Endothelial cell of umbilical vein (primary cell): ENCODE results near the gene ZBED5. TPM values are rescaled to one million over a fixed set of nuclear protein-coding genes. Genes with fewer than 3 reads are reported as not detected.

Experiments
- BruUV-seq: library from RNA; stranded (reverse); fragments of 400-500 nt; replicated peaks from 2 replicates; lab custom pipeline; 2021; lab: Mats Ljungman, UMichigan
- CTCF ChIA-PET: fragments of 300-600, 350-600 bp; sonication (Branson Sonifier 250); formaldehyde crosslinking; loops from one replicate; lab custom pipeline; 2021; ENCODE audit warnings: antibody characterized with exemption, inconsistent platforms; lab: Charles Lee
- POLR2A ChIA-PET: fragments of 300-600, 350-600 bp; sonication (Branson Sonifier 250); formaldehyde crosslinking; loops from one replicate; lab custom pipeline; 2021; ENCODE audit warnings: antibody characterized with exemption, inconsistent platforms; lab: Charles Lee
- DNase-seq: peaks from one replicate; pipeline ENCODE4 v3.0.0-alpha.2; 2011; ENCODE audit warnings: low read depth, low spot score
- FAIRE-seq: peaks from 2 replicates; lab custom pipeline; 2011; peaks lifted over from hg19 to GRCh38; lab: Jason Lieb, UNC
- H2AFZ ChIP-seq: 2 replicates; pipeline ENCODE4 v1.6.0; 2012; ENCODE audit warnings: low read depth, low read length, control low read depth, inconsistent platforms
- H3K27ac ChIP-seq: 2 replicates; pipeline ENCODE4 v1.5.1; 2011; ENCODE audit warnings: low read depth, mild to moderate bottlenecking, control low read depth, low read length, moderate library complexity; ENCODE audit not compliant: insufficient read depth
- H3K27me3 ChIP-seq, 2 experiments: 2 replicates each; pipeline versions ENCODE4 v1.6.0 to v1.6.1; 2011; ENCODE audit warnings: low read length in 2 of 2, mixed read lengths in 1 of 2; ENCODE audit not compliant: control insufficient read depth in 2 of 2, insufficient read depth in 2 of 2
- H3K36me3 ChIP-seq, 2 experiments: 2 replicates in 1 of 2; 3 replicates in 1 of 2; pipeline ENCODE4 v1.5.1; 2011; ENCODE audit warnings: low read length in 2 of 2, mild to moderate bottlenecking in 1 of 2, moderate library complexity in 1 of 2; ENCODE audit not compliant: control insufficient read depth in 2 of 2, insufficient read depth in 2 of 2; ENCODE audit errors: extremely low read depth in 1 of 2
- H3K4me1 ChIP-seq: 3 replicates; pipeline ENCODE4 v1.5.1; 2011; ENCODE audit warnings: mild to moderate bottlenecking, low read length; ENCODE audit not compliant: control insufficient read depth, insufficient read depth; ENCODE audit errors: extremely low read depth
- H3K4me2 ChIP-seq: 2 replicates; pipeline ENCODE4 v1.6.1; 2011; ENCODE audit warnings: low read length, control low read depth, mixed read lengths; ENCODE audit not compliant: insufficient read depth
- H3K4me3 ChIP-seq, 3 experiments: fragments of 200-600 bp in 1 of 3; sonication (generic), shearing (Covaris generic) in 1 of 3; replicated peaks in 1 of 3; 2 replicates each; pipeline ENCODE4 v1.5.1; 2011 to 2016; ENCODE audit warnings: control low read depth in 3 of 3, low read length in 3 of 3, mild to moderate bottlenecking in 2 of 3, inconsistent platforms in 1 of 3, low read depth in 1 of 3, moderate library complexity in 1 of 3; ENCODE audit not compliant: insufficient read depth in 1 of 3
- H3K79me2 ChIP-seq: 2 replicates; pipeline ENCODE4 v1.6.0; 2012; ENCODE audit warnings: low read length, inconsistent platforms; ENCODE audit not compliant: control insufficient read depth, insufficient read depth
- H3K9ac ChIP-seq: replicated peaks from 2 replicates; pipeline ENCODE3; 2011; ENCODE audit warnings: low read length, control low read depth; ENCODE audit not compliant: insufficient read depth; ENCODE audit errors: extremely low read depth
- H3K9me1 ChIP-seq: replicated peaks from 3 replicates; pipeline ENCODE4 v1.6.0; 2011; ENCODE audit warnings: mild to moderate bottlenecking, low read length; ENCODE audit not compliant: control insufficient read depth, insufficient read depth; ENCODE audit errors: extremely low read depth
- H3K9me3 ChIP-seq: replicated peaks from 2 replicates; pipeline ENCODE4 v1.5.1; 2012; ENCODE audit warnings: low read length, inconsistent platforms; ENCODE audit not compliant: control insufficient read depth, insufficient read depth
- H4K20me1 ChIP-seq: replicated peaks from 2 replicates; pipeline ENCODE3; 2011; ENCODE audit warnings: mild to moderate bottlenecking, low read length; ENCODE audit not compliant: control insufficient read depth, insufficient read depth; ENCODE audit errors: extremely low read depth
- EZH2 ChIP-seq: IDR thresholded peaks from 2 replicates; pipeline ENCODE4 v1.6.1; 2012; ENCODE audit warnings: borderline replicate concordance, low read depth, mild to moderate bottlenecking, moderate library complexity, low read length, inconsistent platforms; ENCODE audit not compliant: severe bottlenecking
- FOS ChIP-seq: IDR thresholded peaks from 2 replicates; pipeline ENCODE4 v1.6.1; 2011; ENCODE audit warnings: mild to moderate bottlenecking, low read length, moderate library complexity, borderline replicate concordance; ENCODE audit not compliant: insufficient read depth
- GATA2 ChIP-seq: IDR thresholded peaks from 2 replicates; pipeline ENCODE4 v1.7.0; 2011; ENCODE audit warnings: low read depth, mild to moderate bottlenecking, moderate library complexity, mixed read lengths, low read length; ENCODE audit not compliant: insufficient read length, insufficient read depth
- JUN ChIP-seq: IDR thresholded peaks from 2 replicates; pipeline ENCODE4 v1.6.1; 2011; ENCODE audit warnings: borderline replicate concordance, low read depth; ENCODE audit not compliant: insufficient read length, insufficient read depth
- MYC ChIP-seq: IDR thresholded peaks from one replicate; pipeline ENCODE4 v1.6.1; 2011; ENCODE audit warnings: mild to moderate bottlenecking, low read depth, low read length
- POLR2A ChIP-seq: IDR thresholded peaks from 2 replicates; pipeline ENCODE4 v1.6.1; 2012; ENCODE audit warnings: low read depth, mild to moderate bottlenecking, control low read depth, low read length
- POLR2AphosphoS5 ChIP-seq: IDR thresholded peaks from 2 replicates; pipeline ENCODE4 v1.6.1; 2012; ENCODE audit warnings: low read depth, mild to moderate bottlenecking, control low read depth, low read length, moderate library complexity; ENCODE audit not compliant: insufficient read depth
- dilution Hi-C: fragments of 300-500 bp; cut with MboI; formaldehyde crosslinking; loops from one replicate; pipeline ENCODE4 v1.15.0; 2019; ENCODE audit warnings: low sequenced_read_pairs; ENCODE audit not compliant: extremely low pct_ligation_motif_present
- intact Hi-C: fragments of 100-400 bp; cut with micrococcal nuclease; formaldehyde crosslinking; loops from one replicate; pipeline ENCODE4 v1.10.0; 2022
- polyA plus RNA-seq, 4 experiments: library from polyadenylated mRNA; depleted of rRNA in 3 of 4; stranded (reverse) in 3 of 4; unstranded in 1 of 4; fragments of >200 nt; gene quantifications; 2 replicates each; pipeline versions ENCODE4 v1.2.1 to v1.2.3, GENCODE V29; 2011 to 2012; ENCODE audit warnings: missing spikeins in 1 of 4
- total RNA-seq: library from RNA; stranded (reverse); gene quantifications from 2 replicates; pipeline ENCODE4 v1.2.3, GENCODE V29; 2021
- TF ChIP-seq, protein P1 (sequence below): IDR thresholded peaks from 2 replicates; pipeline ENCODE4 v1.6.1; 2011; ENCODE audit not compliant: insufficient read depth, insufficient read length
- TF ChIP-seq, protein P2 (sequence below), 2 donors: IDR thresholded peaks; 1 replicate in 1 of 2; 2 replicates in 1 of 2; pipeline ENCODE4 v1.5.1; 2011; ENCODE audit warnings: low read length in 2 of 2, mild to moderate bottlenecking in 2 of 2, moderate library complexity in 2 of 2, control low read depth in 1 of 2, inconsistent platforms in 1 of 2, low read depth in 1 of 2; ENCODE audit not compliant: insufficient read depth in 1 of 2; ENCODE audit errors: extremely low read depth in 1 of 2

Gene ZBED5
- total and polyA plus RNA-seq, 2 donors (not counting 3 experiments of a cell fraction or from before 2014, with no cell fraction given): 41.2 to 59.4 TPM

GRCh38 chr11:10868352-10868751 lies 10.5 kb upstream of the ZBED5 start:
- Histone ChIP-seq H3K4me1 (no peaks in the 10 kb centered on the region), H3K9ac (no peak overlapping the region), H3K9me3 (no peaks in the 10 kb centered on the region), H2AFZ (no peak overlapping the region), H3K27me3 (no peaks in the 10 kb centered on the region), H3K79me2 (no peaks in the 10 kb centered on the region), H3K27ac (no peak overlapping the region), H4K20me1 (no peaks in the 10 kb centered on the region), H3K9me1 (no peaks in the 10 kb centered on the region), H3K4me3 (no peak overlapping the region), H3K36me3 (no peaks in the 10 kb centered on the region), H3K4me2 (no peak overlapping the region)
- CTCF ChIA-PET: interaction anchor here (4.1 kb wide), 1 partner anchor 10 kb away, joined by 28 read pairs; no protein-coding TSS in a partner anchor
- no peak for TF ChIP-seq POLR2A
- TF ChIP-seq GATA2: no peak
- intact Hi-C loops (no loop called here), dilution Hi-C loops (no loop called here)
- FAIRE-seq (no peak), DNase-seq (no peak)
- no TSS peak for BruUV-seq
- POLR2A ChIA-PET: no interaction called here

GRCh38 chr11:10866893-10867331 lies 9.1 kb upstream of the ZBED5 start:
- DNase-seq: no peak
- no TSS peak for BruUV-seq
- Histone ChIP-seq H3K79me2 (no peaks in the 10 kb centered on the region), H3K9me1 (no peaks in the 10 kb centered on the region), H3K27ac (no peak overlapping the region), H3K36me3 (no peaks in the 10 kb centered on the region), H3K27me3 (no peaks in the 10 kb centered on the region), H3K4me2 (no peak overlapping the region), H3K9ac (no peak overlapping the region), H4K20me1 (no peaks in the 10 kb centered on the region), H2AFZ (no peak overlapping the region), H3K4me3 (no peak overlapping the region), H3K9me3 (no peaks in the 10 kb centered on the region), H3K4me1 (no peaks in the 10 kb centered on the region)
- dilution Hi-C loops: no loop called here
- FAIRE-seq: no peak
- TF ChIP-seq POLR2AphosphoS5: no peak
- TF ChIP-seq MYC: no peak
- TF ChIP-seq, protein P1, sequence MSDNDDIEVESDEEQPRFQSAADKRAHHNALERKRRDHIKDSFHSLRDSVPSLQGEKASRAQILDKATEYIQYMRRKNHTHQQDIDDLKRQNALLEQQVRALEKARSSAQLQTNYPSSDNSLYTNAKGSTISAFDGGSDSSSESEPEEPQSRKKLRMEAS: no peak
- TF ChIP-seq GATA2: no peak
- no peak for TF ChIP-seq FOS
- no peak for TF ChIP-seq POLR2A
- TF ChIP-seq EZH2: no peak
- TF ChIP-seq, protein P2, sequence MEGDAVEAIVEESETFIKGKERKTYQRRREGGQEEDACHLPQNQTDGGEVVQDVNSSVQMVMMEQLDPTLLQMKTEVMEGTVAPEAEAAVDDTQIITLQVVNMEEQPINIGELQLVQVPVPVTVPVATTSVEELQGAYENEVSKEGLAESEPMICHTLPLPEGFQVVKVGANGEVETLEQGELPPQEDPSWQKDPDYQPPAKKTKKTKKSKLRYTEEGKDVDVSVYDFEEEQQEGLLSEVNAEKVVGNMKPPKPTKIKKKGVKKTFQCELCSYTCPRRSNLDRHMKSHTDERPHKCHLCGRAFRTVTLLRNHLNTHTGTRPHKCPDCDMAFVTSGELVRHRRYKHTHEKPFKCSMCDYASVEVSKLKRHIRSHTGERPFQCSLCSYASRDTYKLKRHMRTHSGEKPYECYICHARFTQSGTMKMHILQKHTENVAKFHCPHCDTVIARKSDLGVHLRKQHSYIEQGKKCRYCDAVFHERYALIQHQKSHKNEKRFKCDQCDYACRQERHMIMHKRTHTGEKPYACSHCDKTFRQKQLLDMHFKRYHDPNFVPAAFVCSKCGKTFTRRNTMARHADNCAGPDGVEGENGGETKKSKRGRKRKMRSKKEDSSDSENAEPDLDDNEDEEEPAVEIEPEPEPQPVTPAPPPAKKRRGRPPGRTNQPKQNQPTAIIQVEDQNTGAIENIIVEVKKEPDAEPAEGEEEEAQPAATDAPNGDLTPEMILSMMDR (IDR thresholded peaks at IDR 0.05; ENCODE audit: extremely low read depth in 1 of 2, insufficient read depth in 1 of 2, low read depth in 1 of 2, low read length in 2 of 2): no peak
- TF ChIP-seq JUN: no peak
- ChIA-PET CTCF (interaction anchor here (4.1 kb wide), 1 partner anchor 11 kb away, joined by 28 read pairs; no protein-coding TSS in a partner anchor), POLR2A (no interaction called here)
- intact Hi-C loops: no loop called here
